SK-N-SH (cell line): ENCODE data around the gene NCAM1. TPM values are rescaled to one million over a fixed set of nuclear protein-coding genes. Genes with fewer than 3 reads are reported as not detected.

Experiments used
- CTCF ChIA-PET: fragments of 300-600, 350-600 bp; formaldehyde crosslinking; extraction: SDS; loops from one replicate; lab custom pipeline; 2021; lab: Yijun Ruan, JAX
- POLR2A ChIA-PET: fragments of 350-600 bp; sonication (Branson Sonifier 250); formaldehyde crosslinking; extraction: SDS; loops from one replicate; lab custom pipeline; 2020; ENCODE audit warnings: antibody characterized with exemption, inconsistent platforms; lab: Yijun Ruan, JAX
- DNase-seq: peaks from one replicate; pipeline ENCODE4 v3.0.0; 2012
- H2AFZ ChIP-seq: fragments of 200-600 bp; sonication (generic); 2 replicates; pipeline ENCODE4 v1.8.1; 2016; ENCODE audit warnings: antibody characterized with exemption, mild to moderate bottlenecking, low read depth
- H3F3A ChIP-seq: fragments of 200-600 bp; sonication (generic); replicated peaks from 2 replicates; pipeline ENCODE3; 2016; ENCODE audit warnings: antibody characterized with exemption, mild to moderate bottlenecking; ENCODE audit not compliant: insufficient read depth
- H3K27ac ChIP-seq, 2 experiments: fragments of 200-500 bp in 1 of 2; fragments of 200-600 bp in 1 of 2; sonication (Bioruptor generic) in 1 of 2; sonication (generic), shearing (Covaris generic) in 1 of 2; 2 replicates each; pipeline versions ENCODE4 v1.5.1 to v1.6.1; 2014 to 2016; ENCODE audit warnings: low read depth in 2 of 2, inconsistent platforms in 1 of 2, low read length in 1 of 2, mild to moderate bottlenecking in 1 of 2, mixed read lengths in 1 of 2
- H3K27me3 ChIP-seq: fragments of 200-600 bp; sonication (generic), shearing (Covaris generic); 2 replicates; pipeline ENCODE4 v1.6.1; 2016; ENCODE audit warnings: mixed run types; ENCODE audit not compliant: insufficient read depth
- H3K36me3 ChIP-seq, 2 experiments: fragments of 200-500 bp in 1 of 2; fragments of 200-600 bp in 1 of 2; sonication (Bioruptor generic) in 1 of 2; sonication (generic) in 1 of 2; replicated peaks in 1 of 2; 2 replicates each; pipeline versions ENCODE3 to v1.5.1; 2014 to 2016; ENCODE audit warnings: low read length in 1 of 2, mild to moderate bottlenecking in 1 of 2; ENCODE audit not compliant: insufficient read depth in 2 of 2, control insufficient read depth in 1 of 2
- H3K4me1 ChIP-seq, 2 experiments: fragments of 200-500 bp in 1 of 2; fragments of 200-600 bp in 1 of 2; sonication (Bioruptor generic) in 1 of 2; sonication (generic), shearing (Covaris generic) in 1 of 2; 2 replicates each; pipeline versions ENCODE4 v1.5.1 to v1.6.1; 2014 to 2016; ENCODE audit warnings: low read depth in 1 of 2, low read length in 1 of 2, mixed run types in 1 of 2; ENCODE audit not compliant: insufficient read depth in 2 of 2, control insufficient read depth in 1 of 2
- H3K4me2 ChIP-seq: fragments of 200-600 bp; sonication (generic), shearing (Covaris generic); 2 replicates; pipeline ENCODE4 v1.6.1; 2017; ENCODE audit warnings: mixed run types
- H3K4me3 ChIP-seq, 2 experiments: fragments of 200-500 bp in 1 of 2; fragments of 200-600 bp in 1 of 2; sonication (Bioruptor generic) in 1 of 2; sonication (generic), shearing (Covaris generic) in 1 of 2; 2 replicates each; pipeline versions ENCODE4 v1.5.1 to v1.8.1; 2014 to 2016; ENCODE audit warnings: low read depth in 2 of 2, inconsistent platforms in 1 of 2, low read length in 1 of 2, mild to moderate bottlenecking in 1 of 2, mixed read lengths in 1 of 2, moderate library complexity in 1 of 2
- H3K79me2 ChIP-seq: fragments of 200-600 bp; sonication (generic); 2 replicates; pipeline ENCODE4 v1.8.1; 2017; ENCODE audit warnings: mild to moderate bottlenecking; ENCODE audit not compliant: insufficient read depth
- H3K9ac ChIP-seq: fragments of 200-600 bp; sonication (generic); 2 replicates; pipeline ENCODE4 v1.6.1; 2017; ENCODE audit warnings: mixed run types
- H3K9me2 ChIP-seq: fragments of 200-600 bp; sonication (generic); 2 replicates; pipeline ENCODE4 v1.6.1; 2017; ENCODE audit warnings: mixed run types
- H3K9me3 ChIP-seq: fragments of 200-600 bp; sonication (generic); 2 replicates; pipeline ENCODE4 v1.6.1; 2017; ENCODE audit warnings: mixed run types, mild to moderate bottlenecking, moderate library complexity
- H4K20me1 ChIP-seq: fragments of 200-600 bp; sonication (generic); 2 replicates; pipeline ENCODE4 v1.6.1; 2017; ENCODE audit warnings: mild to moderate bottlenecking, mixed run types; ENCODE audit not compliant: insufficient read depth
- CHD2 ChIP-seq: fragments of 150-350 bp; IDR thresholded peaks from 2 replicates; pipeline ENCODE4 v1.6.1; 2018; ENCODE audit warnings: low read length; ENCODE audit not compliant: partially characterized antibody
- ELF1 ChIP-seq: IDR thresholded peaks from 2 replicates; pipeline ENCODE4 v1.4.0; 2012
- EZH2phosphoT487 ChIP-seq: fragments of 200-600 bp; sonication (generic); IDR thresholded peaks from 2 replicates; pipeline ENCODE4 v1.6.1; 2017; ENCODE audit warnings: low read depth, mixed run types, mild to moderate bottlenecking, antibody characterized with exemption, moderate library complexity, borderline replicate concordance
- FOSL2 ChIP-seq: IDR thresholded peaks from 2 replicates; pipeline ENCODE4 v1.4.0; 2012; ENCODE audit warnings: low read depth, mild to moderate bottlenecking, moderate library complexity, borderline replicate concordance
- IRF3 ChIP-seq: fragments of 150-350 bp; IDR thresholded peaks from 2 replicates; pipeline ENCODE4 v1.6.1; 2016; ENCODE audit warnings: mild to moderate bottlenecking, low read depth, low read length
- JUND ChIP-seq: IDR thresholded peaks from 2 replicates; pipeline ENCODE4 v1.4.0; 2012
- MEF2A ChIP-seq: IDR thresholded peaks from 2 replicates; pipeline ENCODE4 v1.4.0; 2012; ENCODE audit warnings: low read depth, borderline replicate concordance
- NFIC ChIP-seq: IDR thresholded peaks from 2 replicates; pipeline ENCODE4 v1.4.0; 2012; ENCODE audit warnings: borderline replicate concordance
- NRF1 ChIP-seq: IDR thresholded peaks from 2 replicates; pipeline ENCODE4 v1.6.1; 2012; ENCODE audit warnings: low read depth, mild to moderate bottlenecking, low read length
- PBX3 ChIP-seq: IDR thresholded peaks from 2 replicates; pipeline ENCODE4; 2012
- RAD21 ChIP-seq: IDR thresholded peaks from 2 replicates; pipeline ENCODE4 v1.6.1; 2012; ENCODE audit warnings: mild to moderate bottlenecking, low read length
- SIN3A ChIP-seq: IDR thresholded peaks from 2 replicates; pipeline ENCODE4 v1.6.1; 2012; ENCODE audit warnings: low read depth, mild to moderate bottlenecking, low read length, moderate library complexity, borderline replicate concordance
- SMC3 ChIP-seq: IDR thresholded peaks from 2 replicates; pipeline ENCODE4 v1.6.1; 2012; ENCODE audit warnings: low read depth, low read length, improper control_type of control experiment
- TAF1 ChIP-seq: IDR thresholded peaks from 2 replicates; pipeline ENCODE4 v1.6.1; 2012; ENCODE audit warnings: low read depth, mild to moderate bottlenecking, low read length, moderate library complexity, borderline replicate concordance
- TEAD4 ChIP-seq: IDR thresholded peaks from 2 replicates; pipeline ENCODE4 v1.4.0; 2012; ENCODE audit warnings: mild to moderate bottlenecking, borderline replicate concordance; ENCODE audit not compliant: insufficient read depth
- WGBS: methylation state at CpG from one replicate; pipeline ENCODE4 v1.1.6; 2017; ENCODE audit warnings: low lambda C conversion rate; 5-methylcytosine and 5-hydroxymethylcytosine counted together
- polyA plus RNA-seq, 3 experiments: library from polyadenylated mRNA; depleted of rRNA; stranded (reverse); fragments of >200 nt; gene quantifications; 2 replicates each; pipeline ENCODE4 v1.2.3, GENCODE V29; 2012
- TF ChIP-seq, protein P1 (sequence below): IDR thresholded peaks from 2 replicates; pipeline ENCODE4 v1.4.0; 2012; ENCODE audit warnings: low read depth
- TF ChIP-seq, protein P2 (sequence below): IDR thresholded peaks from 2 replicates; pipeline ENCODE4 v1.4.0; 2012; ENCODE audit warnings: low read depth, borderline replicate concordance
- TF ChIP-seq, protein P3 (sequence below): IDR thresholded peaks from 2 replicates; pipeline ENCODE4 v1.6.1; 2012; ENCODE audit warnings: mild to moderate bottlenecking, low read depth, low read length, moderate library complexity

NCAM1 gene
- polyA plus RNA-seq, 1 of the 3 experiments (the other 2 are of a cell fraction) = 19.4 TPM

DNA sequence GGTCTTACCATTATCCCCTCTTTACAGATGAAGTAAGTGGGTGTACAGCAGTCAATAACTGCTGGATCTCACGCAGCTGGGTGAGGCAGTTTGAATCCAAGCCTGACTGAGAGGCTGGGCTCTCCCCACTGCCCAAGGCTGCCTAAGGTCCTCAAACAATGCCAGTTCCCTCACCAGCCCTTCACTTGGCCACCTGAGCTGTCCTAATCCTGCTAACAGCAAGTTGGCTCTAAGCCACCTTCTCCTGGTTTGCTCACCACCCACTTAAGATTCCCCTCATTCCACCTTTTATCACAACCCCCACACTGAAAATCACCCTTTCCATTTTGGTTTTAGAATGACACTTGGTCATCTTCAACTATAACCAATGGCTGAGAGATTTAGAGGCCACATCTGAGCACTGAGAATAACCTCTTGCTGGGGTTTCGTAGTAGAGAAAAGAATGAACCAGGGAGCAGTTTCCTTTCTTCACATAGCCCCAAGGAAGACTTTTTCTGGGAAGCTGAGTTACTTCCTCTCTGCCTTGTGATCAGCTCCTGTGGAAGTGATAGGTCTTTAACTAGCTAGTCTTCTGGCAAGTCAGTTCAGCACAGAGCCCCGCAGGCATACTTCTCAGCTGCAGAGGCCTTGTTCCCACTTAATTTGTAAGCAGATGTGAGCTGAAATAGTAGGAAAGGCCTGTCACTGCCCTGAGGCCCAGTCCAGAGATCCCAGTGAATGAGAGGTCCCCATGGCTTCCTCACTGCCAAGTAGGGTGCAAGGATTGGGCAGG lies 295.4 kb downstream of the NCAM1 start (continued):
- TF ChIP-seq IRF3 (no peak), NRF1 (no peak), SMC3 (no peak), TEAD4 (no peak), ELF1 (no peak)
- TF ChIP-seq, protein P1, sequence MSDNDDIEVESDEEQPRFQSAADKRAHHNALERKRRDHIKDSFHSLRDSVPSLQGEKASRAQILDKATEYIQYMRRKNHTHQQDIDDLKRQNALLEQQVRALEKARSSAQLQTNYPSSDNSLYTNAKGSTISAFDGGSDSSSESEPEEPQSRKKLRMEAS = no peak

GRCh38 chr11:113260096-113260425 lies 298.8 kb downstream of the NCAM1 start:
- CTCF ChIA-PET = interaction anchor here (1.0 to 1.3 kb wide), 3 partner anchors 11 to 119 kb away, joined by 3 read pairs; no protein-coding TSS in a partner anchor
- Histone ChIP-seq H3K9me2 (no peaks in the 10 kb centered on the region), H3F3A (no peaks in the 10 kb centered on the region), H3K27ac (no peak overlapping the region), H3K9me3 (no peaks in the 10 kb centered on the region), H3K4me2 (no peak overlapping the region), H2AFZ (no peak overlapping the region), H3K36me3 (peaks cover 0 to 22% of the 10 kb centered on the region in 2 experiments), H3K4me3 (no peak overlapping the region), H3K27me3 (no peaks in the 10 kb centered on the region), H3K4me1 (peaks cover 0 to 5% of the 10 kb centered on the region in 2 experiments; a peak in 2 of 4 replicates), H4K20me1 (no peaks in the 10 kb centered on the region), H3K9ac (no peak overlapping the region), H3K79me2 (no peaks in the 10 kb centered on the region)
- POLR2A ChIA-PET = no interaction called here
- no peak for DNase-seq
- TF ChIP-seq NFIC = no peak
- no peak for TF ChIP-seq FOSL2
- TF ChIP-seq, protein P1 = no peak
- WGBS = 96% methylated on average over 6 of the region's 9 CpGs

- H2AFZ ChIP-seq = no peak overlapping the region
- H3K27ac ChIP-seq = no peak overlapping the region
- H3K9me2 ChIP-seq = no peaks in the 10 kb centered on the region
- H3K4me1 ChIP-seq = peaks cover 0 to 5% of the 10 kb centered on the region in 2 experiments; a peak in 2 of 4 replicates
- CTCF ChIA-PET = interaction anchor here (1.0 to 1.3 kb wide), 3 partner anchors 11 to 119 kb away, joined by 3 read pairs; no protein-coding TSS in a partner anchor
- DNase-seq = no peak
- no peak overlapping the region for H3K4me3 ChIP-seq
- H3K4me2 ChIP-seq = no peak overlapping the region
- H3K79me2 ChIP-seq = no peaks in the 10 kb centered on the region
- 67% methylated on average over 1 of the region's 1 CpG for WGBS
- H3K27me3 ChIP-seq = no peaks in the 10 kb centered on the region
- H3K9ac ChIP-seq = no peak overlapping the region
- no peaks in the 10 kb centered on the region for H3F3A ChIP-seq
- peaks cover 0 to 22% of the 10 kb centered on the region in 2 experiments for H3K36me3 ChIP-seq
- no peaks in the 10 kb centered on the region for H4K20me1 ChIP-seq
- POLR2A ChIA-PET = no interaction called here
- H3K9me3 ChIP-seq = no peaks in the 10 kb centered on the region
- no peak for TF ChIP-seq TAF1
- no peak for TF ChIP-seq SMC3
- TF ChIP-seq NFIC = no peak
- TF ChIP-seq EZH2phosphoT487 = no peak
- TF ChIP-seq CHD2 = no peak
- TF ChIP-seq, protein P2, sequence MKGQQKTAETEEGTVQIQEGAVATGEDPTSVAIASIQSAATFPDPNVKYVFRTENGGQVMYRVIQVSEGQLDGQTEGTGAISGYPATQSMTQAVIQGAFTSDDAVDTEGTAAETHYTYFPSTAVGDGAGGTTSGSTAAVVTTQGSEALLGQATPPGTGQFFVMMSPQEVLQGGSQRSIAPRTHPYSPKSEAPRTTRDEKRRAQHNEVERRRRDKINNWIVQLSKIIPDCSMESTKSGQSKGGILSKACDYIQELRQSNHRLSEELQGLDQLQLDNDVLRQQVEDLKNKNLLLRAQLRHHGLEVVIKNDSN = no peak
- no peak for TF ChIP-seq MEF2A
- TF ChIP-seq, protein P3, sequence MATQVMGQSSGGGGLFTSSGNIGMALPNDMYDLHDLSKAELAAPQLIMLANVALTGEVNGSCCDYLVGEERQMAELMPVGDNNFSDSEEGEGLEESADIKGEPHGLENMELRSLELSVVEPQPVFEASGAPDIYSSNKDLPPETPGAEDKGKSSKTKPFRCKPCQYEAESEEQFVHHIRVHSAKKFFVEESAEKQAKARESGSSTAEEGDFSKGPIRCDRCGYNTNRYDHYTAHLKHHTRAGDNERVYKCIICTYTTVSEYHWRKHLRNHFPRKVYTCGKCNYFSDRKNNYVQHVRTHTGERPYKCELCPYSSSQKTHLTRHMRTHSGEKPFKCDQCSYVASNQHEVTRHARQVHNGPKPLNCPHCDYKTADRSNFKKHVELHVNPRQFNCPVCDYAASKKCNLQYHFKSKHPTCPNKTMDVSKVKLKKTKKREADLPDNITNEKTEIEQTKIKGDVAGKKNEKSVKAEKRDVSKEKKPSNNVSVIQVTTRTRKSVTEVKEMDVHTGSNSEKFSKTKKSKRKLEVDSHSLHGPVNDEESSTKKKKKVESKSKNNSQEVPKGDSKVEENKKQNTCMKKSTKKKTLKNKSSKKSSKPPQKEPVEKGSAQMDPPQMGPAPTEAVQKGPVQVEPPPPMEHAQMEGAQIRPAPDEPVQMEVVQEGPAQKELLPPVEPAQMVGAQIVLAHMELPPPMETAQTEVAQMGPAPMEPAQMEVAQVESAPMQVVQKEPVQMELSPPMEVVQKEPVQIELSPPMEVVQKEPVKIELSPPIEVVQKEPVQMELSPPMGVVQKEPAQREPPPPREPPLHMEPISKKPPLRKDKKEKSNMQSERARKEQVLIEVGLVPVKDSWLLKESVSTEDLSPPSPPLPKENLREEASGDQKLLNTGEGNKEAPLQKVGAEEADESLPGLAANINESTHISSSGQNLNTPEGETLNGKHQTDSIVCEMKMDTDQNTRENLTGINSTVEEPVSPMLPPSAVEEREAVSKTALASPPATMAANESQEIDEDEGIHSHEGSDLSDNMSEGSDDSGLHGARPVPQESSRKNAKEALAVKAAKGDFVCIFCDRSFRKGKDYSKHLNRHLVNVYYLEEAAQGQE = no peak
- TF ChIP-seq JUND = no peak
- no peak for TF ChIP-seq RAD21
- TF ChIP-seq SIN3A = no peak
- no peak for TF ChIP-seq PBX3
Measured at GRCh38 chr11:113260541-113260940, 299.3 kb downstream of the NCAM1 start.
